ENCODE measurements around the gene RBM25.
"Not testable (repeated sequence)": the region's sequence is repeated elsewhere in the genome, so short reads cannot be mapped to it uniquely, and the experiment has no call there.

Gene RBM25

DNA sequence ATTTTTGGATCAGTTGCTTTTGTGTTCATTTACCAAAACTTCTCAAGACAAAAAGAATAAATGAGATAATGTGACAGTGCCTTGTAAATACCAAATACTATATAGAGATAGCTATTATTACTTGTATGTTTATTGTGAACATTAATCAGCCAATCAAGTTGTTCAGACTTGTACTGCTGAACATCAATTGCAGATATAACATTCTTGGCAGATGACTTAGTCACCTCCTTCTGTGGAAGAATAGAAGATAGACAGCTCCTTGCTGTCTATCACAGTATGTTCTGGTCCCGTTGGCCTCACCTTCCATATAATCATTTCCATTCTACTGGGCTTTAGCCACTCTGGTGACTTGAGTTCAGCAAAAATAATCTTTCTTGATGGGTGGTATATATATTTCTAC lies 108.1 kb downstream of the RBM25 start:
- Histone ChIP-seq H3K9me3 (ENCODE audit: control insufficient read depth in 2 of 2, low read length in 2 of 2) (no peaks in the 10 kb centered on the region), H3K27ac (ENCODE audit: low read depth in 2 of 2, low read length in 2 of 2) (no peak overlapping the region), H3K9ac (ENCODE audit: low read depth in 1 of 2, low read length in 2 of 2) (no peak overlapping the region), H3K4me3 (ENCODE audit: low read length in 2 of 2) (no peak overlapping the region), H3K4me1 (ENCODE audit: control insufficient read depth in 2 of 2, insufficient read depth in 2 of 2, low read length in 2 of 2) (peaks cover 6 to 10% of the 10 kb centered on the region in 2 donors), H3K36me3 (ENCODE audit: control insufficient read depth in 2 of 2, insufficient read depth in 2 of 2, low read length in 2 of 2) (peaks cover 38 to 54% of the 10 kb centered on the region in 2 donors), H3K27me3 (ENCODE audit: control insufficient read depth in 2 of 2, insufficient read depth in 2 of 2, low read length in 2 of 2) (no peaks in the 10 kb centered on the region)

- H3K27ac ChIP-seq (ENCODE audit: low read depth in 2 of 2, low read length in 2 of 2) = no peak overlapping the region
- no peaks in the 10 kb centered on the region for H3K9me3 ChIP-seq (ENCODE audit: control insufficient read depth in 2 of 2, low read length in 2 of 2)
- H3K4me3 ChIP-seq (ENCODE audit: low read length in 2 of 2) = no peak overlapping the region
- no peaks in the 10 kb centered on the region for H3K27me3 ChIP-seq (ENCODE audit: control insufficient read depth in 2 of 2, insufficient read depth in 2 of 2, low read length in 2 of 2)
- H3K36me3 ChIP-seq (ENCODE audit: control insufficient read depth in 2 of 2, insufficient read depth in 2 of 2, low read length in 2 of 2) = peaks cover 44 to 63% of the 10 kb centered on the region in 2 donors
- H3K9ac ChIP-seq (ENCODE audit: low read depth in 1 of 2, low read length in 2 of 2) = no peak overlapping the region
- peaks cover 6 to 10% of the 10 kb centered on the region in 2 donors for H3K4me1 ChIP-seq (ENCODE audit: control insufficient read depth in 2 of 2, insufficient read depth in 2 of 2, low read length in 2 of 2)
Observed at GRCh38 chr14:73167727-73168126, 109.4 kb downstream of the RBM25 start.

- peaks cover 49 to 66% of the 10 kb centered on the region in 2 donors for H3K36me3 ChIP-seq (ENCODE audit: control insufficient read depth in 2 of 2, insufficient read depth in 2 of 2, low read length in 2 of 2)
- H3K27ac ChIP-seq (ENCODE audit: low read depth in 2 of 2, low read length in 2 of 2) = no peak overlapping the region
- no peaks in the 10 kb centered on the region for H3K9me3 ChIP-seq (ENCODE audit: control insufficient read depth in 2 of 2, low read length in 2 of 2)
- no peak overlapping the region for H3K9ac ChIP-seq (ENCODE audit: low read depth in 1 of 2, low read length in 2 of 2)
- H3K4me3 ChIP-seq (ENCODE audit: low read length in 2 of 2) = no peak overlapping the region
- no peaks in the 10 kb centered on the region for H3K27me3 ChIP-seq (ENCODE audit: control insufficient read depth in 2 of 2, insufficient read depth in 2 of 2, low read length in 2 of 2)
- H3K4me1 ChIP-seq (ENCODE audit: control insufficient read depth in 2 of 2, insufficient read depth in 2 of 2, low read length in 2 of 2) = peaks cover 6 to 10% of the 10 kb centered on the region in 2 donors
Observed at GRCh38 chr14:73168274-73168673, 109.9 kb downstream of the RBM25 start.

- Histone ChIP-seq H3K9ac (ENCODE audit: low read depth in 1 of 2, low read length in 2 of 2) (no peak overlapping the region), H3K4me1 (ENCODE audit: control insufficient read depth in 2 of 2, insufficient read depth in 2 of 2, low read length in 2 of 2) (peaks cover 6 to 10% of the 10 kb centered on the region in 2 donors), H3K36me3 (ENCODE audit: control insufficient read depth in 2 of 2, insufficient read depth in 2 of 2, low read length in 2 of 2) (peaks cover 50 to 68% of the 10 kb centered on the region in 2 donors), H3K27me3 (ENCODE audit: control insufficient read depth in 2 of 2, insufficient read depth in 2 of 2, low read length in 2 of 2) (no peaks in the 10 kb centered on the region), H3K4me3 (ENCODE audit: low read length in 2 of 2) (no peak overlapping the region), H3K27ac (ENCODE audit: low read depth in 2 of 2, low read length in 2 of 2) (no peak overlapping the region), H3K9me3 (ENCODE audit: control insufficient read depth in 2 of 2, low read length in 2 of 2) (no peaks in the 10 kb centered on the region)
Observed at GRCh38 chr14:73168691-73169090, 110.4 kb downstream of the RBM25 start.

- not testable (repeated sequence) for H3K27ac ChIP-seq (ENCODE audit: low read depth in 2 of 2, low read length in 2 of 2); H3K9me3 ChIP-seq (ENCODE audit: control insufficient read depth in 2 of 2, low read length in 2 of 2); H3K4me3 ChIP-seq (ENCODE audit: low read length in 2 of 2); H3K9ac ChIP-seq (ENCODE audit: low read depth in 1 of 2, low read length in 2 of 2); H3K27me3 ChIP-seq (ENCODE audit: control insufficient read depth in 2 of 2, insufficient read depth in 2 of 2, low read length in 2 of 2); H3K4me1 ChIP-seq (ENCODE audit: control insufficient read depth in 2 of 2, insufficient read depth in 2 of 2, low read length in 2 of 2)
- peaks cover 60 to 68% of the 10 kb centered on the region in 2 donors for H3K36me3 ChIP-seq (ENCODE audit: control insufficient read depth in 2 of 2, insufficient read depth in 2 of 2, low read length in 2 of 2)
Observed at GRCh38 chr14:73169855-73170254, 111.5 kb downstream of the RBM25 start.

DNA sequence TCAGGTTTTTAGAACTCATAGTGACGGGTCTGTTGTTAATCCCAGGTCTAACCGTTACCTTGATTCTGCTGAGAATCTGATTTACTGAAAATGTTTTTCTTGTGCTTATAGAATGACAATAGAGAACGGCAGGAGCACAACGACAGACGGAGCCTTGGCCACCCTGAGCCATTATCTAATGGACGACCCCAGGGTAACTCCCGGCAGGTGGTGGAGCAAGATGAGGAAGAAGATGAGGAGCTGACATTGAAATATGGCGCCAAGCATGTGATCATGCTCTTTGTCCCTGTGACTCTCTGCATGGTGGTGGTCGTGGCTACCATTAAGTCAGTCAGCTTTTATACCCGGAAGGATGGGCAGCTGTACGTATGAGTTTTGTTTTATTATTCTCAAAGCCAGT lies 112.4 kb downstream of the RBM25 start:
- peaks cover 62 to 68% of the 10 kb centered on the region in 2 donors for H3K36me3 ChIP-seq (ENCODE audit: control insufficient read depth in 2 of 2, insufficient read depth in 2 of 2, low read length in 2 of 2)
- H3K9ac ChIP-seq (ENCODE audit: low read depth in 1 of 2, low read length in 2 of 2) = no peak overlapping the region
- H3K4me1 ChIP-seq (ENCODE audit: control insufficient read depth in 2 of 2, insufficient read depth in 2 of 2, low read length in 2 of 2) = peaks cover 6 to 10% of the 10 kb centered on the region in 2 donors
- H3K4me3 ChIP-seq (ENCODE audit: low read length in 2 of 2) = no peak overlapping the region
- no peaks in the 10 kb centered on the region for H3K27me3 ChIP-seq (ENCODE audit: control insufficient read depth in 2 of 2, insufficient read depth in 2 of 2, low read length in 2 of 2)
- H3K27ac ChIP-seq (ENCODE audit: low read depth in 2 of 2, low read length in 2 of 2) = no peak overlapping the region
- no peaks in the 10 kb centered on the region for H3K9me3 ChIP-seq (ENCODE audit: control insufficient read depth in 2 of 2, low read length in 2 of 2)

DNA sequence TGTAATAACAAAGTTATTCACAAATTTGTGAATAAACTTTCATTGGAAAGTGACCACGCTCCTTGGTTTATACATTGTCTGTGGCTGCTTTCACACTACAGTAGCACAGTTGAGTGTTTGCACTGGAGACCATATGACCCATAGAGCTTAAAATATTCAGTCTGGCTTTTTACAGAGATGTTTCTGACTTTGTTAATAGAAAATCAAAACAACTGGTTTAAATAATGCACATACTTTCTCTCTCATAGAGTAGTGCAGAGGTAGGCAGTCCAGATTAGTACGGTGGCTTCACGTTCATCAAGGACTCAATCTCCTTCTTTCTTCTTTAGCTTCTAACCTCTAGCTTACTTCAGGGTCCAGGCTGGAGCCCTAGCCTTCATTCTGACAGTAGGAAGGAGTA lies 114.2 kb downstream of the RBM25 start:
- Histone ChIP-seq H3K4me3 (ENCODE audit: low read length in 2 of 2) (no peak overlapping the region), H3K36me3 (ENCODE audit: control insufficient read depth in 2 of 2, insufficient read depth in 2 of 2, low read length in 2 of 2) (peaks cover 69 to 80% of the 10 kb centered on the region in 2 donors), H3K9me3 (ENCODE audit: control insufficient read depth in 2 of 2, low read length in 2 of 2) (no peaks in the 10 kb centered on the region), H3K27me3 (ENCODE audit: control insufficient read depth in 2 of 2, insufficient read depth in 2 of 2, low read length in 2 of 2) (no peaks in the 10 kb centered on the region), H3K27ac (ENCODE audit: low read depth in 2 of 2, low read length in 2 of 2) (no peak overlapping the region), H3K4me1 (ENCODE audit: control insufficient read depth in 2 of 2, insufficient read depth in 2 of 2, low read length in 2 of 2) (peaks cover 0 to under 1% of the 10 kb centered on the region in 2 donors), H3K9ac (ENCODE audit: low read depth in 1 of 2, low read length in 2 of 2) (no peak overlapping the region)

DNA sequence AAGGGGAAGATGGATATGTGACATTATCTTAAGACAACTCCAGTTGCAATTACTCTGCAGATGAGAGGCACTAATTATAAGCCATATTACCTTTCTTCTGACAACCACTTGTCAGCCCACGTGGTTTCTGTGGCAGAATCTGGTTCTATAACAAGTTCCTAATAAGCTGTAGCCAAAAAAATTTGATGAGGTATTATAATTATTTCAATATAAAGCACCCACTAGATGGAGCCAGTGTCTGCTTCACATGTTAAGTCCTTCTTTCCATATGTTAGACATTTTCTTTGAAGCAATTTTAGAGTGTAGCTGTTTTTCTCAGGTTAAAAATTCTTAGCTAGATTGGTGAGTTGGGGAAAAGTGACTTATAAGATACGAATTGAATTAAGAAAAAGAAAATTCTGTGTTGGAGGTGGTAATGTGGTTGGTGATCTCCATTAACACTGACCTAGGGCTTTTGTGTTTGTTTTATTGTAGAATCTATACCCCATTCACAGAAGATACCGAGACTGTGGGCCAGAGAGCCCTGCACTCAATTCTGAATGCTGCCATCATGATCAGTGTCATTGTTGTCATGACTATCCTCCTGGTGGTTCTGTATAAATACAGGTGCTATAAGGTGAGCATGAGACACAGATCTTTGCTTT lies 114.9 kb downstream of the RBM25 start:
- Histone ChIP-seq H3K4me1 (ENCODE audit: control insufficient read depth in 2 of 2, insufficient read depth in 2 of 2, low read length in 2 of 2) (no peaks in the 10 kb centered on the region), H3K4me3 (ENCODE audit: low read length in 2 of 2) (no peak overlapping the region), H3K36me3 (ENCODE audit: control insufficient read depth in 2 of 2, insufficient read depth in 2 of 2, low read length in 2 of 2) (peaks cover 68 to 81% of the 10 kb centered on the region in 2 donors), H3K9ac (ENCODE audit: low read depth in 1 of 2, low read length in 2 of 2) (no peak overlapping the region), H3K27me3 (ENCODE audit: control insufficient read depth in 2 of 2, insufficient read depth in 2 of 2, low read length in 2 of 2) (no peaks in the 10 kb centered on the region), H3K27ac (ENCODE audit: low read depth in 2 of 2, low read length in 2 of 2) (no peak overlapping the region), H3K9me3 (ENCODE audit: control insufficient read depth in 2 of 2, low read length in 2 of 2) (no peaks in the 10 kb centered on the region)
